Measurements from ENCODE around the gene SPDYE3.

- no peak; the same call in 1 of the 2 replicates for TF ChIP-seq CTCF (conservative IDR thresholded peaks at IDR 0.05; ENCODE audit: low read length)
- TF ChIP-seq EZH2phosphoT487 (IDR thresholded peaks at IDR 0.05; ENCODE audit: borderline replicate concordance), result no peak
These were observed 50.7 kb downstream of the SPDYE3 start, which contains the start of gene PILRB for GRCh38 chr7:100358027-100358856.
